Measurements from ENCODE around the gene ZNF385A.

Gene ZNF385A

DNA sequence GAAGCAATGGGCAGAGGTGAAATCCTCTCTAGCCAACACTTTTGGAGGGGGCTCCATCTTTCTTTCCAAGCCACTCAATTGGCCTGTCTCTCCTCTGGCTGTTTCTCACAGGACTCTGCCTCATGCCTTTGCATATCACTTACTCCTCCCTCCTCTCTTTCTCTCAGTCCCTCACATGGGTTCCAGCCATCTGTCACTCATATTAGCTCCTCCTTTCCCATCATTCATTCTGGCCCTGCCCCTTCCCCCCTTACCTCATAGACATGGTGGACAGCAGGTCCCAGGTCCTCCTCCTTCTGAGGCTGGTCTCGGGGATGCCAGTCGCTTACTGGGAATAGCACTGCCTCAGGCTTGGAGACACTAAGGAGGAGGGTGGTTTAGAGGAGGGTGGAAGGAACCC, 16.6 kb upstream of the ZNF385A start:
- no peaks in the 10 kb centered on the region for H3K9me3 ChIP-seq (ENCODE audit: control insufficient read depth, low read length)
- H3K4me1 ChIP-seq (ENCODE audit: control insufficient read depth, insufficient read depth, low read length, poor library complexity, severe bottlenecking): no peaks in the 10 kb centered on the region
- no peak overlapping the region for H3K4me3 ChIP-seq (ENCODE audit: extremely low read depth, insufficient read depth, low read length, poor library complexity, severe bottlenecking)
- WGBS, 2 experiments (ENCODE audit: insufficient coverage in 2 of 2): no CpG with 5 or more reads among the region's 2 CpGs
- H3K27ac ChIP-seq (ENCODE audit: low read depth, low read length, severe bottlenecking): no peak overlapping the region
- H3K36me3 ChIP-seq (ENCODE audit: control insufficient read depth, insufficient read depth, low read length): peaks cover 100% of the 10 kb centered on the region

DNA sequence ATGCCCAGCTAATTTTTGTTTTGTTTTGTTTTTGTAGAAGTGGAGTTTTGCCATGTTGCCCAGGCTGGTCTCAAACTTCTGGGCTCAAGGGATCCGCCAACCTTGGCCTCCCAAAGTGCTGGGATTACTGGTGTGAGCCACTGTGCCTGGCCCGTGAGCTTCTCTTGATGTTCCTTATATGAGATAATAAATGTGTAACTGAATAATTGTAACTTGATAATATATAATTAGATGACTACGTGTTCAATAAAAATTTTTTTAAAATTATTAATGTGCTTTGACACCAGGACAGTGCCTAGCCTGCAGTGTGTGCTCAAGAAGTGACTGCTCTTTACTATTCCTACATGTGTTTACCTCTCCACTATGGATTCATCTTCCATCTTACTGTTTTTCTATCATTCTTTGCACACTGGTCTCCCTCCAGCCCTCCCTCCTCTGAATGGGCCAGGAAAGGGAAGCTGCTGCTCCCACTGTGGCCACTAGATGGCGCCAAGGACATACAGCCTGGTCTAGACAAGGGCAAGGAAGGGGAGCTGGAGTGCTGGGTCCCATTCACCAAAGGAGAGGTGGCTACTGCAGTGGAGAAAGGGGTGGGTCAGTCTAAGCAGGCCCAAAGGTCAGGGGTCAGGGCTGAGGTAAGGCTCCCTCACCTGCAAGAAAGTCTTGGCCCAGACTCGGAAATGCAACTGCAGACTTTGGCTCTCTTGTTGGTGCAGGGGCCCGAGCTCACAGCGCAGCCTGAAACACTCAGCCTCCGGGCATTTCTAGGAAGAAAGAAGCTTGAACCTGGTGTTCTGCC, 14.7 kb upstream of the ZNF385A start:
- H3K36me3 ChIP-seq (ENCODE audit: control insufficient read depth, insufficient read depth, low read length): peaks cover 99% of the 10 kb centered on the region
- 75% methylated on average over 5 to 6 of the region's 8 CpGs for WGBS, 2 experiments (ENCODE audit: insufficient coverage in 2 of 2)
- peak overlapping the region; percentile 53 for H3K27ac ChIP-seq (ENCODE audit: low read depth, low read length, severe bottlenecking)

DNA sequence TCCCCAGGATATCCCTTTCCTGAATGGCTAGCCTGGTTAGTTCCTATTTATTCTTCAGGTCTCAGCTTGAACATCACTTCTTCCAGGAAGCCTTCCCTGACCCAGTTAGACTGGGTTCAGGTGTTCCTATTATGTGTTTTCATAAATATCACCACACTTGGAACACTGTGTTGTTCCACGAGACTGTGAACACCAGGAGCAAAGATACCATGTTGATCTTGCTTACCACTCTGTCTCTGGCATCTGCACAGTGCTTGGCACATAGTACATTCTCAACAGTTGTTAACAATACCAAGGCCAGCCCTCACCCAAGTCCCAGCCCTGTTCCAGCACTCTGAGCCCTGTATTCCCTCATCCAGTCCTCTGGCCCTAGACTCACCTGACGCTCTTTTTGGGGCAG, 13.7 kb upstream of the ZNF385A start:
- Histone ChIP-seq H3K27ac (ENCODE audit: low read depth, low read length, severe bottlenecking) (no peak overlapping the region), H3K36me3 (ENCODE audit: control insufficient read depth, insufficient read depth, low read length) (peaks cover 98% of the 10 kb centered on the region), H3K9me3 (ENCODE audit: control insufficient read depth, low read length) (no peaks in the 10 kb centered on the region), H3K4me3 (ENCODE audit: extremely low read depth, insufficient read depth, low read length, poor library complexity, severe bottlenecking) (no peak overlapping the region), H3K4me1 (ENCODE audit: control insufficient read depth, insufficient read depth, low read length, poor library complexity, severe bottlenecking) (no peaks in the 10 kb centered on the region)
- 100% methylated on average over 1 to 2 of the region's 2 CpGs for WGBS, 2 experiments (ENCODE audit: insufficient coverage in 2 of 2)

More for the DNA sequence above, 14.7 kb upstream of the ZNF385A start:
- no peaks in the 10 kb centered on the region for H3K4me1 ChIP-seq (ENCODE audit: control insufficient read depth, insufficient read depth, low read length, poor library complexity, severe bottlenecking)
- no peak overlapping the region for H3K4me3 ChIP-seq (ENCODE audit: extremely low read depth, insufficient read depth, low read length, poor library complexity, severe bottlenecking)
- no peaks in the 10 kb centered on the region for H3K9me3 ChIP-seq (ENCODE audit: control insufficient read depth, low read length)

DNA sequence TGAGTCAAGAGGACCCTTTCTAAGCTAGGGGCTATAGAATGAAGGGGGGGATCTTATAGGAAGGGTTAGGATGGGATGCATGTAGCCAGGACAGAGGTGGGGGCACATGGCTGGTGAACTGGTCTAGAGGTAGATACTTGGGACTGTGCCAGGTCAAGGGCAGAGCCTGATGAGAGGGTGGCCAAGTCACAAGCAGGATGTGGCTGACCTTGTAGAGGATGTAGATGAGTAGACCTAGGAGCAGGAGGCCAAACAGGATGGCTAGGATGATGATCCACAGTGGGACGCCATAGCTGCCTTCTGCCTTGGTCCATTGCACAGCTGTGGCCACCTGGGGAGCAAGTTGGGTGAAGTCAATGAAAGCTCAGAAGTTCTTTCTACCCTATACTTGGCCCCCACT, 12.6 kb upstream of the ZNF385A start:
- 100% methylated on average over 1 of the region's 1 CpG for WGBS, 2 experiments (ENCODE audit: insufficient coverage in 2 of 2)
- H3K27ac ChIP-seq (ENCODE audit: low read depth, low read length, severe bottlenecking): no peak overlapping the region
- no peak overlapping the region for H3K4me3 ChIP-seq (ENCODE audit: extremely low read depth, insufficient read depth, low read length, poor library complexity, severe bottlenecking)
- peaks cover 96% of the 10 kb centered on the region for H3K36me3 ChIP-seq (ENCODE audit: control insufficient read depth, insufficient read depth, low read length)
- H3K4me1 ChIP-seq (ENCODE audit: control insufficient read depth, insufficient read depth, low read length, poor library complexity, severe bottlenecking): no peaks in the 10 kb centered on the region
- no peaks in the 10 kb centered on the region for H3K9me3 ChIP-seq (ENCODE audit: control insufficient read depth, low read length)

DNA sequence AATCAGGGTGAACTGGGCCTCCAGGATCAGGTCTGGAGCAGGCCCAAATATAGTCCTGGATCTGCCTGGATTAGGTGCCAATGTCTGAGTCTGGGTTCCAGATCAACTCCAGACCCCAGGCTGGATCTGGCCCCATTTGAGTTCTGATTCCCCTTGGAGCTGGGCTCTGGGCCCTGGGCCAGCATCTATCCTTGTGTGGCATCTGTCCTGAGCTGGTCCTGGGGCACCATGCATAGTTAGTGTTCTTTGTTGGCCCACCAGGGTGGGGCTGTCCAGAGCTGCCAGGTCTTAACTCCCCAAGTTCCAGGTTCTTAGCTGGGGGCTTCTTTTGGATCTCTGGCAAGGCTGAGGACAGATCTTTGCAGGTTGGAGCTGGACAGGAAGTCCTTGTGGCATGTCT, 11.0 kb upstream of the ZNF385A start:
- Histone ChIP-seq H3K36me3 (ENCODE audit: control insufficient read depth, insufficient read depth, low read length) (peaks cover 79% of the 10 kb centered on the region), H3K9me3 (ENCODE audit: control insufficient read depth, low read length) (no peaks in the 10 kb centered on the region), H3K4me3 (ENCODE audit: extremely low read depth, insufficient read depth, low read length, poor library complexity, severe bottlenecking) (no peak overlapping the region), H3K27ac (ENCODE audit: low read depth, low read length, severe bottlenecking) (peak overlapping the region; percentile 16), H3K4me1 (ENCODE audit: control insufficient read depth, insufficient read depth, low read length, poor library complexity, severe bottlenecking) (peaks cover 2% of the 10 kb centered on the region)

- Histone ChIP-seq H3K4me3 (ENCODE audit: extremely low read depth, insufficient read depth, low read length, poor library complexity, severe bottlenecking) (no peak overlapping the region), H3K4me1 (ENCODE audit: control insufficient read depth, insufficient read depth, low read length, poor library complexity, severe bottlenecking) (peaks cover 8% of the 10 kb centered on the region), H3K36me3 (ENCODE audit: control insufficient read depth, insufficient read depth, low read length) (peaks cover 74% of the 10 kb centered on the region), H3K27ac (ENCODE audit: low read depth, low read length, severe bottlenecking) (no peak overlapping the region), H3K9me3 (ENCODE audit: control insufficient read depth, low read length) (no peaks in the 10 kb centered on the region)
- 86 to 100% methylated on average over 1 of the region's 1 CpG for WGBS, 2 experiments (ENCODE audit: insufficient coverage in 2 of 2)
Observed at GRCh38 chr12:54394986-54395385, 10.5 kb upstream of the ZNF385A start.

DNA sequence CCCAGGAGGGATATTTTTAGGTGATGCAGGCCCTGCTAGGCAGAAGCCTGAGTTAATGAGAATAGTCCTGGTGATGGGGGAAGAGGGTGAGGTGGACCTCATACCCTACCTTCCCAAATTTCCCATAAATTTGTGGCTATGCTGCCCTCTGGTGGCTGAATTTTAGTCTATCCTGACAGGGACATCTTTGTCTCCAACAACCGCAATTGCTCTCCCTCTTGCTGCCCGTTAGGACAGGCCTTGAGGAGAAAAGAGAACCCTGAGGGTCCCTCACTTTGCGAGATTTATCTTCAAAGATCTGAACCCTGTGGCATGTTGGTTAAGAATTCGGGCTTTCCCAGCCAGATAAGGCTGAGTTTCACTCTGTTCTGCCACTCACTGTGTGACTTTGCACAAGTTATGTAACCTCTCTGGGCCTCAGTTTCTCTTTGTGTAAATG, 9.8 kb upstream of the ZNF385A start:
- no peaks in the 10 kb centered on the region for H3K9me3 ChIP-seq (ENCODE audit: control insufficient read depth, low read length)
- no peak overlapping the region for H3K4me3 ChIP-seq (ENCODE audit: extremely low read depth, insufficient read depth, low read length, poor library complexity, severe bottlenecking)
- 22 to 51% methylated on average over 1 to 3 of the region's 4 CpGs for WGBS, 2 experiments (ENCODE audit: insufficient coverage in 2 of 2)
- H3K36me3 ChIP-seq (ENCODE audit: control insufficient read depth, insufficient read depth, low read length): peaks cover 67% of the 10 kb centered on the region
- H3K4me1 ChIP-seq (ENCODE audit: control insufficient read depth, insufficient read depth, low read length, poor library complexity, severe bottlenecking): peaks cover 14% of the 10 kb centered on the region
- H3K27ac ChIP-seq (ENCODE audit: low read depth, low read length, severe bottlenecking): no peak overlapping the region

DNA sequence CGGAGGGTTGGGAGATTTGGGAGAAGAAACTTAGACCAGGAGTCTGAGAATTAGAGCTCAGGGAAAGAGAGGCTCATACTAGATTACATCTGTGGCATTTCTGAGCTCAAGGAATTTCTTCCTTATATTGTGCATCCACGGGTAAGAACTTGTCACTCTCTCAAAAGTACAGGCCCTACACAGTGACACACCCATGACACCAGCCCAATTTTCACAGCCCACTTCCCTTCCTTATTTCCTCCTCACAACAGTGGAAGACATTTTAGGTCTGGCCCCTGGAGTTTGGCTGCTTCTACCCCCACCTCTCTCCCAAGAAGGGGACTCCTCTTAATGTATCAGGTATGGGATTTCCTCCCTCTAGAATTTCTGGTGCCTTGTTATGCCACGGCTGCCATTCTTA, 9.2 kb upstream of the ZNF385A start:
- Histone ChIP-seq H3K27ac (ENCODE audit: low read depth, low read length, severe bottlenecking) (peak overlapping the region; percentile 32), H3K4me1 (ENCODE audit: control insufficient read depth, insufficient read depth, low read length, poor library complexity, severe bottlenecking) (peaks cover 19% of the 10 kb centered on the region), H3K36me3 (ENCODE audit: control insufficient read depth, insufficient read depth, low read length) (peaks cover 61% of the 10 kb centered on the region), H3K4me3 (ENCODE audit: extremely low read depth, insufficient read depth, low read length, poor library complexity, severe bottlenecking) (no peak overlapping the region), H3K9me3 (ENCODE audit: control insufficient read depth, low read length) (no peaks in the 10 kb centered on the region)
- WGBS, 2 experiments (ENCODE audit: insufficient coverage in 2 of 2): 86 to 96% methylated on average over 2 of the region's 3 CpGs

DNA sequence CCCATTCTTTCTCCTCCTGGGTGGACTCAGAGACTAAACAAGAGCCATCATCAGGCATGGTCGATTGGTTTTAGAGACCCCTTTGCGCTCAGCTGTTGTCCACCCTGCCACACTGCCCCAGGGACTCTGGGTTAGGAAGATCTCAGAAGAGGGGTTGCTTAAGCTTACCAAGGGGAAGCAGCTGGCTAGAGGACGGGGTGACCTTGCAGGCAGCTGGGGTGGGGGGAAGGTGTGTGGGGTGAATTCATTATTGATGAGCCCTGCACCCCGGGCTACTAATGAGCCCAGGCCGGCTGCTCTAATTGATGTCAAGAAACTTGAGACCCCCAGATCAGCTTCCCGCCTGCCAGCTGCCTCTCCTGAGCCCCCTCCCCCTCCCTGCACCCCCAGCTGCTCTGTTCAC, 8.7 kb upstream of the ZNF385A start:
- WGBS, 2 experiments (ENCODE audit: insufficient coverage in 2 of 2): 75 to 86% methylated on average over 3 to 6 of the region's 6 CpGs
- peaks cover 56% of the 10 kb centered on the region for H3K36me3 ChIP-seq (ENCODE audit: control insufficient read depth, insufficient read depth, low read length)
- H3K27ac ChIP-seq (ENCODE audit: low read depth, low read length, severe bottlenecking): no peak overlapping the region
- no peak overlapping the region for H3K4me3 ChIP-seq (ENCODE audit: extremely low read depth, insufficient read depth, low read length, poor library complexity, severe bottlenecking)
- H3K9me3 ChIP-seq (ENCODE audit: control insufficient read depth, low read length): no peaks in the 10 kb centered on the region
- H3K4me1 ChIP-seq (ENCODE audit: control insufficient read depth, insufficient read depth, low read length, poor library complexity, severe bottlenecking): peaks cover 24% of the 10 kb centered on the region

GRCh38 chr12:54392485-54393206, 8.1 kb upstream of the ZNF385A start:
- WGBS, 2 experiments (ENCODE audit: insufficient coverage in 2 of 2): 92 to 94% methylated on average over 8 of the region's 8 CpGs
- Histone ChIP-seq H3K9me3 (ENCODE audit: control insufficient read depth, low read length) (no peaks in the 10 kb centered on the region), H3K36me3 (ENCODE audit: control insufficient read depth, insufficient read depth, low read length) (peaks cover 50% of the 10 kb centered on the region), H3K4me3 (ENCODE audit: extremely low read depth, insufficient read depth, low read length, poor library complexity, severe bottlenecking) (no peak overlapping the region), H3K4me1 (ENCODE audit: control insufficient read depth, insufficient read depth, low read length, poor library complexity, severe bottlenecking) (peaks cover 29% of the 10 kb centered on the region), H3K27ac (ENCODE audit: low read depth, low read length, severe bottlenecking) (no peak overlapping the region)

Data from mesodermal cell (in vitro differentiated cells).